SH-SY5Y (cell line): ENCODE results near the gene OLFM2.

ENCODE experiments used
- GATA2 ChIP-seq: IDR thresholded peaks from 2 replicates; pipeline ENCODE4 v1.6.1; 2011; ENCODE audit warnings: mild to moderate bottlenecking, low read depth, low read length
- GATA3 ChIP-seq: IDR thresholded peaks from 2 replicates; pipeline ENCODE4 v1.6.1; 2011; ENCODE audit warnings: low read depth, mild to moderate bottlenecking, low read length, moderate library complexity

DNA sequence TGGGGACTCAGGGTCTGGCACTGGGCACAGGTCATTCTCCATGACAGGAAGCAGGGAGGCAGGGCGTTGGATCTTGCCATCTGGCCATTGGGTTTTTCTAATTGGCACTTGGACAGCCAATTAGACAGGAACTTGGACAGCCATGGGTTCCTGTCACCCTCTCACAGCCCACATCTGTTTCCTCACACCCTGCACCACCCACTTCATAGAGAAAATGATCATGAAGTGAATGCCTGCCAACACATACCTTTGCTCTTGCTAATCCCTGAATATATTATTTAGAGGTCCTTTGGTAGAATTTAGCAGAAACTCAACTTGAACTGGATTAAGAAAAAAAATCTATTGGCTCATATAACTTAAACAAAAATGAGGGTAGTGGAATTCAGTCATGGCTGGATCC, 4.9 kb upstream of the OLFM2 start:
- TF ChIP-seq GATA2 (no peak), GATA3 (no peak)
